Caco-2 (cell line): ENCODE results near the gene C3orf20. TPM values are rescaled to one million over a fixed set of nuclear protein-coding genes. Genes with fewer than 3 reads are reported as not detected.

Source experiments
- BruUV-seq: library from RNA; stranded (reverse); fragments of 400-500 nt; replicated peaks from 2 replicates; lab custom pipeline; 2021; lab: Mats Ljungman, UMichigan
- CTCF ChIA-PET: fragments of 300-600 bp; sonication (Branson Sonifier 250); formaldehyde crosslinking; loops from one replicate; lab custom pipeline; 2022; ENCODE audit warnings: antibody characterized with exemption; lab: Charles Lee
- POLR2A ChIA-PET: fragments of 300-600 bp; sonication (Branson Sonifier 250); formaldehyde crosslinking; loops from one replicate; lab custom pipeline; 2022; ENCODE audit warnings: antibody characterized with exemption; lab: Charles Lee
- DNase-seq, 2 experiments: peaks; one replicate each; pipeline versions ENCODE4 v3.0.0 to v3.0.0-alpha.2; 2020 to 2022
- H3K27me3 ChIP-seq: replicated peaks from 2 replicates; pipeline ENCODE4 v1.6.0; 2011; ENCODE audit warnings: low read length; ENCODE audit not compliant: control insufficient read depth, insufficient read depth
- H3K36me3 ChIP-seq: 2 replicates; pipeline ENCODE4 v1.5.1; 2011; ENCODE audit warnings: low read length; ENCODE audit not compliant: control insufficient read depth, insufficient read depth
- H3K4me1 ChIP-seq: fragments of 250-450 bp; sonication (Bioruptor Pico); 2 replicates; pipeline ENCODE4 v1.5.1; 2020; ENCODE audit warnings: mild to moderate bottlenecking
- H3K4me3 ChIP-seq: 2 replicates; pipeline ENCODE4 v1.5.1; 2011; ENCODE audit warnings: low read depth, mild to moderate bottlenecking, control low read depth, low read length
- H3K9me3 ChIP-seq: fragments of 250-450 bp; sonication (Bioruptor Pico); 2 replicates; pipeline ENCODE4 v1.5.1; 2020; ENCODE audit warnings: mild to moderate bottlenecking, moderate library complexity
- H3K27ac Mint-ChIP-seq: one replicate; pipeline ENCODE4 v1.8.0; 2022; ENCODE audit warnings: mixed read lengths; ENCODE audit not compliant: unreplicated experiment
- H3K27me3 Mint-ChIP-seq: one replicate; pipeline ENCODE4 v1.8.0; 2022; ENCODE audit warnings: mixed read lengths; ENCODE audit not compliant: insufficient read depth, unreplicated experiment
- H3K36me3 Mint-ChIP-seq: one replicate; pipeline ENCODE4 v1.8.0; 2022; ENCODE audit warnings: mild to moderate bottlenecking, mixed read lengths; ENCODE audit not compliant: insufficient read depth, unreplicated experiment
- H3K4me1 Mint-ChIP-seq: one replicate; pipeline ENCODE4 v1.8.0; 2022; ENCODE audit warnings: low read depth, mixed read lengths; ENCODE audit not compliant: unreplicated experiment
- H3K4me3 Mint-ChIP-seq: one replicate; pipeline ENCODE4 v1.8.0; 2022; ENCODE audit warnings: mild to moderate bottlenecking, moderate library complexity, mixed read lengths; ENCODE audit not compliant: unreplicated experiment
- H3K9me3 Mint-ChIP-seq: one replicate; pipeline ENCODE4 v1.8.0; 2022; ENCODE audit warnings: mixed read lengths; ENCODE audit not compliant: unreplicated experiment
- intact Hi-C: fragments of 100-400 bp; cut with micrococcal nuclease; formaldehyde crosslinking; loops from one replicate; pipeline ENCODE4 v1.10.0; 2022; ENCODE audit not compliant: unreplicated experiment
- total RNA-seq: library from RNA; stranded (reverse); gene quantifications from 2 replicates; pipeline ENCODE4 v1.2.3, GENCODE V29; 2022
- TF ChIP-seq, protein P1 (sequence below), 2 experiments: fragments of 200-600 bp in 1 of 2; IDR thresholded peaks; 1 replicate in 1 of 2; 2 replicates in 1 of 2; pipeline versions ENCODE4 v1.5.1 to v1.8.0; 2011 to 2022; ENCODE audit warnings: antibody characterized with exemption in 1 of 2, control low read depth in 1 of 2, inconsistent platforms in 1 of 2, low read depth in 1 of 2, low read length in 1 of 2, mild to moderate bottlenecking in 1 of 2, moderate library complexity in 1 of 2; ENCODE audit not compliant: insufficient read depth in 1 of 2, severe bottlenecking in 1 of 2, unreplicated experiment in 1 of 2

The C3orf20 gene
- total RNA-seq, 1 experiment from 2014 or later: 0.09 TPM

DNA sequence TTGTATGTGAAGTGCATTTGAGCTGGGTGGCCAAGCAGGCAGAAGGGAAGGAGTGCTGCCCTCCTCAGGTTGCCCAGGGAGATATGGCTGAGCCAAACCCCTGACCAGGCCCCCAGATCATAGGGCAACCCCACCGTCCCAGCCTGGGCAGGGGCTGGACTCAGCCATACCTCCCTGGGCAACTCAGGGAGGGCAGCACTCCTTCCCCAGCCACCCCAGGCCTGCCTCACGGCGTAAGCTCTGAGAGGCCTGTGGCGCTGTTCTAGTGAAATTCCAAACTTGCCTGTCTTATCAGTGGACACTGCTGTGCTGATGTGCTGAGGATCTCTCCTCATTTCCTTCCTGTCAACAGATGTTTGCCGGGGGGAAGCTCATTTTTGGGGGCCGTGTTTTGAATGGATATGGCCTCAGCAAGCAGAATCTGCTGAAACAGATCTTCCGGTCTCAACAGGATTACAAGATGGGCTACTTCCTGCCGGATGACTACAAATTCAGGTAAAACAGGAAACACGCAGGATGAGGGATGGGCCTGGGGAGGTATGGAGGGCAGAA is 86.3 kb downstream of the C3orf20 start:
- intact Hi-C loops: no loop called here
- CTCF ChIA-PET: no interaction called here
- H3K4me3 Mint-ChIP-seq: no peak overlapping the region
- Histone ChIP-seq H3K4me1 (no peaks in the 10 kb centered on the region), H3K4me3 (no peak overlapping the region), H3K27me3 (no peaks in the 10 kb centered on the region; the same call in 1 of the 2 replicates), H3K36me3 (no peaks in the 10 kb centered on the region), H3K9me3 (no peaks in the 10 kb centered on the region)
- no peaks in the 10 kb centered on the region for H3K9me3 Mint-ChIP-seq
- H3K36me3 Mint-ChIP-seq: no peaks in the 10 kb centered on the region
- no peaks in the 10 kb centered on the region for H3K4me1 Mint-ChIP-seq
- TF ChIP-seq, protein P1, sequence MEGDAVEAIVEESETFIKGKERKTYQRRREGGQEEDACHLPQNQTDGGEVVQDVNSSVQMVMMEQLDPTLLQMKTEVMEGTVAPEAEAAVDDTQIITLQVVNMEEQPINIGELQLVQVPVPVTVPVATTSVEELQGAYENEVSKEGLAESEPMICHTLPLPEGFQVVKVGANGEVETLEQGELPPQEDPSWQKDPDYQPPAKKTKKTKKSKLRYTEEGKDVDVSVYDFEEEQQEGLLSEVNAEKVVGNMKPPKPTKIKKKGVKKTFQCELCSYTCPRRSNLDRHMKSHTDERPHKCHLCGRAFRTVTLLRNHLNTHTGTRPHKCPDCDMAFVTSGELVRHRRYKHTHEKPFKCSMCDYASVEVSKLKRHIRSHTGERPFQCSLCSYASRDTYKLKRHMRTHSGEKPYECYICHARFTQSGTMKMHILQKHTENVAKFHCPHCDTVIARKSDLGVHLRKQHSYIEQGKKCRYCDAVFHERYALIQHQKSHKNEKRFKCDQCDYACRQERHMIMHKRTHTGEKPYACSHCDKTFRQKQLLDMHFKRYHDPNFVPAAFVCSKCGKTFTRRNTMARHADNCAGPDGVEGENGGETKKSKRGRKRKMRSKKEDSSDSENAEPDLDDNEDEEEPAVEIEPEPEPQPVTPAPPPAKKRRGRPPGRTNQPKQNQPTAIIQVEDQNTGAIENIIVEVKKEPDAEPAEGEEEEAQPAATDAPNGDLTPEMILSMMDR (IDR thresholded peaks at IDR 0.05; ENCODE audit: insufficient read depth in 1 of 2, low read depth in 1 of 2, low read length in 1 of 2, severe bottlenecking in 1 of 2, unreplicated experiment in 1 of 2): no peak
- peaks cover 4% of the 10 kb centered on the region for H3K27me3 Mint-ChIP-seq
- DNase-seq: no peak
- no peak overlapping the region for H3K27ac Mint-ChIP-seq
- BruUV-seq: no TSS peak
- POLR2A ChIA-PET: no interaction called here

DNA sequence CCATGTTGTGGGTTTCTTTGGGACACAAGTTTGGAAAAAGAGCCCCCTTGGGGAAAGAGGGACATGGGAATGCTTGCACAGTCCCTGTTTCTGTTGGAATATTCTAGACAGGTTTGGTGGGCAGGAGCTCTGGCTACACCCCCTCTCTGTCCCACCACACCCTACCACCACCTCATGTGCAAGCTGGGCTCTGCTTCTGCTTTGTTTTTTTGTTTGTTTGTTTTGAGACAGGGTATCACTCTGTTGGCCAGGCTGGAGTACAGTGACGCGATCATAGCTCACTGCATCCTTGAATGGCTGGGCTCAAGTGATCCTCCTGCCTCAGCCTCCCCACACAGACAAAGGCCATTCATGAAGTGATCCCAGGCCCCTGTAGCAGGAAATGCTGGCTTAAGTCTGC is 86.9 kb downstream of the C3orf20 start:
- intact Hi-C loops: no loop called here
- no peak overlapping the region for H3K4me3 Mint-ChIP-seq

DNA sequence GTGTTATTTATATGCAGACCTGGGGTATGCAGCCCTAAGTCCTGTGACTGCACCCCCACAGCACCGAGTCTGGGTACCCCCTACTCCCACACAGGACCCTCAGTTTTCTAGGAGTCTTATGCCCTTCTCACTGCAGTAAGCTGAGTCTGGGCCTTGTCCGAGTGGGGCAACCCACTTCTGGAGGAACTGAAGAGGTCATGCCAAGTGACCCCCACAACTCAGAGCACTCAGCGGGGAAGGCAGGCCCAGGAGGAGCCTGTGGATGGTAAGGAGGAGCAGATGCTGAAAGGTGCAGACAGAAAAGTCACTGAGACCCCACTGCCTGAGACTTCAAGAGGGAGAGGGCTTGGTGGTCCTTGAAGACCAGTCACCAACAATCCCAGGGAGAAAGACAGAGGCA is 87.8 kb downstream of the C3orf20 start:
- Histone ChIP-seq H3K27me3 (no peaks in the 10 kb centered on the region; the same call in 1 of the 2 replicates), H3K4me3 (no peak overlapping the region), H3K4me1 (no peaks in the 10 kb centered on the region), H3K9me3 (no peaks in the 10 kb centered on the region), H3K36me3 (no peaks in the 10 kb centered on the region)
- ChIA-PET POLR2A (no interaction called here), CTCF (no interaction called here)
- Mint-ChIP-seq H3K4me3 (no peak overlapping the region), H3K9me3 (no peaks in the 10 kb centered on the region), H3K4me1 (no peaks in the 10 kb centered on the region), H3K36me3 (no peaks in the 10 kb centered on the region), H3K27me3 (peaks cover 4% of the 10 kb centered on the region), H3K27ac (no peak overlapping the region)
- no peak for DNase-seq
- TF ChIP-seq, protein P1 (IDR thresholded peaks at IDR 0.05; ENCODE audit: insufficient read depth in 1 of 2, low read depth in 1 of 2, low read length in 1 of 2, severe bottlenecking in 1 of 2, unreplicated experiment in 1 of 2): no peak
- BruUV-seq: no TSS peak
- intact Hi-C loops: no loop called here

More for the DNA sequence above, 86.9 kb downstream of the C3orf20 start:
- CTCF ChIA-PET: no interaction called here
- no peaks in the 10 kb centered on the region for H3K4me1 ChIP-seq
- DNase-seq: no peak
- no peaks in the 10 kb centered on the region; the same call in 1 of the 2 replicates for H3K27me3 ChIP-seq
- POLR2A ChIA-PET: no interaction called here
- no peak overlapping the region for H3K4me3 ChIP-seq
- peaks cover 4% of the 10 kb centered on the region for H3K27me3 Mint-ChIP-seq
- H3K9me3 Mint-ChIP-seq: no peaks in the 10 kb centered on the region
- H3K9me3 ChIP-seq: no peaks in the 10 kb centered on the region
- H3K36me3 ChIP-seq: no peaks in the 10 kb centered on the region
- TF ChIP-seq, protein P1 (IDR thresholded peaks at IDR 0.05; ENCODE audit: insufficient read depth in 1 of 2, low read depth in 1 of 2, low read length in 1 of 2, severe bottlenecking in 1 of 2, unreplicated experiment in 1 of 2): no peak
- H3K36me3 Mint-ChIP-seq: no peaks in the 10 kb centered on the region
- no peak overlapping the region for H3K27ac Mint-ChIP-seq
- no peaks in the 10 kb centered on the region for H3K4me1 Mint-ChIP-seq
- BruUV-seq: no TSS peak
